PC-9 (cell line): ENCODE data around the gene RETREG2. TPM values are rescaled to one million over a fixed set of nuclear protein-coding genes. Genes with fewer than 3 reads are reported as not detected.
A peak's percentile ranks its signal among the peaks of the same experiment; 100 is the strongest.

ENCODE experiments used
- BruUV-seq: library from RNA; stranded (reverse); fragments of 400-500 nt; replicated peaks from 2 replicates; lab custom pipeline; 2021; lab: Mats Ljungman, UMichigan
- CTCF ChIA-PET: fragments of 300-600 bp; sonication (Branson Sonifier 250); formaldehyde crosslinking; loops from one replicate; lab custom pipeline; 2022; ENCODE audit warnings: antibody characterized with exemption; lab: Charles Lee
- POLR2A ChIA-PET: fragments of 300-600 bp; sonication (Branson Sonifier 250); formaldehyde crosslinking; loops from one replicate; lab custom pipeline; 2022; ENCODE audit warnings: antibody characterized with exemption; ENCODE audit not compliant: unreplicated experiment; lab: Charles Lee
- DNase-seq, 2 experiments: peaks; one replicate each; pipeline versions ENCODE4 v3.0.0 to v3.0.0-alpha.2; 2015 to 2022; ENCODE audit warnings: mixed read lengths in 1 of 2
- H2AFZ ChIP-seq: fragments of 200-600 bp; sonication (generic); 2 replicates; pipeline ENCODE4 v1.8.1; 2017; ENCODE audit warnings: antibody characterized with exemption
- H3F3A ChIP-seq: fragments of 200-600 bp; sonication (generic); 2 replicates; pipeline ENCODE4 v1.8.1; 2017; ENCODE audit warnings: antibody characterized with exemption, mild to moderate bottlenecking, low read depth; ENCODE audit not compliant: insufficient read depth
- H3K27ac ChIP-seq: fragments of 200-600 bp; sonication (generic); 2 replicates; pipeline ENCODE4 v1.6.1; 2016; ENCODE audit warnings: mixed run types
- H3K27me3 ChIP-seq: fragments of 200-600 bp; sonication (generic); 2 replicates; pipeline ENCODE4 v1.6.1; 2016; ENCODE audit warnings: low read depth, mixed run types; ENCODE audit not compliant: insufficient read depth
- H3K36me3 ChIP-seq: fragments of 200-600 bp; sonication (generic); 2 replicates; pipeline ENCODE4 v1.6.1; 2016; ENCODE audit warnings: low read depth, mixed run types
- H3K4me1 ChIP-seq: fragments of 200-600 bp; sonication (generic); replicated peaks from 2 replicates; pipeline ENCODE4 v1.6.1; 2016; ENCODE audit warnings: mixed run types; ENCODE audit not compliant: insufficient read depth
- H3K4me2 ChIP-seq: fragments of 200-600 bp; sonication (generic); 2 replicates; pipeline ENCODE4 v1.6.1; 2017; ENCODE audit warnings: mixed run types
- H3K4me3 ChIP-seq: fragments of 200-600 bp; sonication (generic); 2 replicates; pipeline ENCODE4 v1.6.1; 2016; ENCODE audit warnings: mixed run types
- H3K79me2 ChIP-seq: fragments of 200-600 bp; sonication (generic); 2 replicates; pipeline ENCODE4 v1.6.1; 2017; ENCODE audit warnings: low read depth, mixed run types
- H3K9me2 ChIP-seq: fragments of 200-600 bp; sonication (generic); 2 replicates; pipeline ENCODE4 v1.8.1; 2017; ENCODE audit warnings: mild to moderate bottlenecking; ENCODE audit not compliant: insufficient read depth
- H3K9me3 ChIP-seq: fragments of 200-600 bp; sonication (generic); 2 replicates; pipeline ENCODE4 v1.8.1; 2016; ENCODE audit warnings: low read depth; ENCODE audit not compliant: insufficient read depth
- H4K20me1 ChIP-seq: fragments of 200-600 bp; sonication (generic); 2 replicates; pipeline ENCODE4 v1.8.1; 2017; ENCODE audit not compliant: insufficient read depth
- EZH2 ChIP-seq: fragments of 200-600 bp; sonication (generic); IDR thresholded peaks from 2 replicates; pipeline ENCODE4 v1.8.0; 2017; ENCODE audit warnings: antibody characterized with exemption, low read depth
- intact Hi-C: fragments of 100-400 bp; cut with micrococcal nuclease; formaldehyde crosslinking; loops from one replicate; pipeline ENCODE4 v1.10.0; 2022; ENCODE audit not compliant: unreplicated experiment
- total RNA-seq: library from RNA; stranded (reverse); gene quantifications from 2 replicates; pipeline ENCODE4 v1.2.3, GENCODE V29; 2021
- TF ChIP-seq, protein P1 (sequence below): fragments of 200-600 bp; sonication (generic); conservative IDR thresholded peaks from 2 replicates; pipeline ENCODE4 v1.6.1; 2017; ENCODE audit warnings: mixed run types, antibody characterized with exemption, mild to moderate bottlenecking, moderate library complexity

The RETREG2 gene
- total RNA-seq, 1 experiment from 2014 or later, result 84.4 TPM

DNA sequence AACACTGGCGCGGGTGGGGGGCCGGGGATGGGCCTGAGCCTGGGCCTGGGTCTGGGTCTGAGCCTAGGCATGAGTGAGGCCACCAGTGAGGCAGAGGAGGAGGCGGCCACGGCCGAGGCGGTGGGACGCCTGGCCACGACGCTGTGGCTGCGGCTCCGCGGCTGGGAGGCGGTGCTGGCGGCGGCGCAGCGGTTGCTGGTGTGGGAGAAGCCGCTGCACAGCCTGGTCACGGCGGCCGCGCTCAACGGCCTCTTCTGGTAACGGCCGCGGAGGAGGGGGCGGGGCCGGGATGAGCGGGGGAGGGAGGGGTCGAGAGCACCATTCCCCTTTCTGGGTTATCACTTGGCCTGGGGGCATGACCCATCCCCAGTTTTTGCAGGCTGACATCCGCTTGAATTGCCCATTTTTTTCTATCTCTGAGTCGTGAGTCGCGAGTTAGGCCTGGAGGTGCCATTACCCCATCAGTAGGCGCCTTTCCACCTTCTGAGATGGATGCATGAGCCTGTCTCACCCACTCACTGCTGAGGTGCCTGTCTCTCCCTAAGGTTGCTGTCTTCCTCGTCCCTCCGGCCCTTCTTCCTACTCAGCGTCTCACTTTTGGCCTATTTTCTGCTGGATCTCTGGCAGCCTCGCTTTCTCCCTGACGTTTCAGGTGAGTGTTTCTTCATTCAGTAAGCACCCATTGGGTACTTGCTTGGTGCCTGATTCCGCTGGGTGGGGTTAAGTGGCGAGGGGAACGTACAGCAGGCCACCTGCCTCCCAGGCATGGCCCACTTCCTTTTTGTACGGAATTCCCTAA is 501 bp downstream of the RETREG2 start:
- Histone ChIP-seq H3F3A (peaks cover 18% of the 10 kb centered on the region), H3K4me3 (peak overlapping the region; percentile 95), H3K9me3 (no peaks in the 10 kb centered on the region), H3K27me3 (no peaks in the 10 kb centered on the region), H3K9me2 (no peaks in the 10 kb centered on the region), H3K27ac (peak overlapping the region; percentile 77; the same call in 1 of the 2 replicates), H3K36me3 (peaks cover 21% of the 10 kb centered on the region; the same call in 1 of the 2 replicates), H3K79me2 (peaks cover 39% of the 10 kb centered on the region), H3K4me2 (peak overlapping the region; percentile 83), H3K4me1 (peaks cover 19% of the 10 kb centered on the region), H4K20me1 (no peaks in the 10 kb centered on the region; the same call in 1 of the 2 replicates), H2AFZ (peak overlapping the region; percentile 82)
- ChIA-PET POLR2A (no interaction called here), CTCF (no interaction called here)
- no peak for DNase-seq
- no peak for TF ChIP-seq EZH2
- TF ChIP-seq, protein P1, sequence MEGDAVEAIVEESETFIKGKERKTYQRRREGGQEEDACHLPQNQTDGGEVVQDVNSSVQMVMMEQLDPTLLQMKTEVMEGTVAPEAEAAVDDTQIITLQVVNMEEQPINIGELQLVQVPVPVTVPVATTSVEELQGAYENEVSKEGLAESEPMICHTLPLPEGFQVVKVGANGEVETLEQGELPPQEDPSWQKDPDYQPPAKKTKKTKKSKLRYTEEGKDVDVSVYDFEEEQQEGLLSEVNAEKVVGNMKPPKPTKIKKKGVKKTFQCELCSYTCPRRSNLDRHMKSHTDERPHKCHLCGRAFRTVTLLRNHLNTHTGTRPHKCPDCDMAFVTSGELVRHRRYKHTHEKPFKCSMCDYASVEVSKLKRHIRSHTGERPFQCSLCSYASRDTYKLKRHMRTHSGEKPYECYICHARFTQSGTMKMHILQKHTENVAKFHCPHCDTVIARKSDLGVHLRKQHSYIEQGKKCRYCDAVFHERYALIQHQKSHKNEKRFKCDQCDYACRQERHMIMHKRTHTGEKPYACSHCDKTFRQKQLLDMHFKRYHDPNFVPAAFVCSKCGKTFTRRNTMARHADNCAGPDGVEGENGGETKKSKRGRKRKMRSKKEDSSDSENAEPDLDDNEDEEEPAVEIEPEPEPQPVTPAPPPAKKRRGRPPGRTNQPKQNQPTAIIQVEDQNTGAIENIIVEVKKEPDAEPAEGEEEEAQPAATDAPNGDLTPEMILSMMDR, result no peak
- BruUV-seq, result TSS peak; percentile 22
- intact Hi-C loops, result loop anchor here (5.0 kb wide), 1 partner anchor 174 kb away; no protein-coding TSS in a partner anchor

DNA sequence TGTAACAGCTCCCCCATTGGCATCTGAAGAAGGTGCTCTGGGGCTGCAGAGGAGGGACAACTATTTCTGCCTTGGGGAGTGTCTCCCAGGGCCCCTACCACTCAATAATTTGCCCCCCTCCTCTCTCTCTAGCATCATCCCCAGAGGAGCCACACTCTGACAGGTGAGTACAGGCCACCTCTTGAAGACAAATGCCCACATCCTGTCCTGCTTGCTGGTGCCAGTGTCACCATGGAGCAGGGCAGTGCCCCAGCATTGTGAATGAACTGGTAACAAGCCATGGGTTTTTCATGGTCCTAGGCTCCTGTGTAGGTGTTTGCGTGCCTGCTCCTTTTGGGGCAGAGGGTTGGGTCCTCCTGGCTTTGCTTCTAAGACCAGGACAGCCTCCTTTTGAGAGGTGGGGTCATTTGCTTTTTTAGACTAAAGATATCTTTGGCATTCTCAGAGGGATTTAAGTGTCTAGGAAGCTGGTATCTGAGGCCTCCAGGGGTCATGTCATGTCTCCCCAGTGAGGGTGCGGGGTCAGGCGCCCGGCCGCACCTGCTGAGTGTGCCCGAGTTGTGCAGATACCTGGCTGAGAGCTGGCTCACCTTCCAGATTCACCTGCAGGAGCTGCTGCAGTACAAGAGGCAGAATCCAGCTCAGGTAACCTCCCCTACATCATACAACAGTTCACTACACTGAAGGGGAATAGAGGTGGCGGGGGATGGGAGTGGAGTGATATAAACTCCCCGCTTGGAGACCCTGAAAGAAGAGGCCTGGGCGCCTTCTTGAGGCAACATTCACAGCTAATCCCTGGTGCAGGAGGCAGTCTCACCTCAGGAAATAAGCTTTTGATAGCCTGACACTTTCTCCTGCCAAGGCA is 1.8 kb downstream of the RETREG2 start:
- H3K4me3 ChIP-seq, result peak overlapping the region; percentile 95; the same call in 1 of the 2 replicates
- H4K20me1 ChIP-seq, result no peaks in the 10 kb centered on the region; the same call in 1 of the 2 replicates
- H3F3A ChIP-seq, result peaks cover 18% of the 10 kb centered on the region
- no TSS peak for BruUV-seq
- no peak for TF ChIP-seq EZH2
- TF ChIP-seq, protein P1, result no peak
- H3K79me2 ChIP-seq, result peaks cover 32% of the 10 kb centered on the region
- no peak overlapping the region for H2AFZ ChIP-seq
- DNase-seq, result no peak
- ChIA-PET CTCF (no interaction called here), POLR2A (no interaction called here)
- H3K36me3 ChIP-seq, result peaks cover 14% of the 10 kb centered on the region; the same call in 1 of the 2 replicates
- H3K9me3 ChIP-seq, result no peaks in the 10 kb centered on the region
- H3K27me3 ChIP-seq, result no peaks in the 10 kb centered on the region
- peaks cover 19% of the 10 kb centered on the region for H3K4me1 ChIP-seq
- peak overlapping the region; percentile 83 for H3K4me2 ChIP-seq
- intact Hi-C loops, result loop anchor here (5.0 kb wide), 1 partner anchor 172 kb away; no protein-coding TSS in a partner anchor
- H3K27ac ChIP-seq, result no peak overlapping the region
- H3K9me2 ChIP-seq, result no peaks in the 10 kb centered on the region

DNA sequence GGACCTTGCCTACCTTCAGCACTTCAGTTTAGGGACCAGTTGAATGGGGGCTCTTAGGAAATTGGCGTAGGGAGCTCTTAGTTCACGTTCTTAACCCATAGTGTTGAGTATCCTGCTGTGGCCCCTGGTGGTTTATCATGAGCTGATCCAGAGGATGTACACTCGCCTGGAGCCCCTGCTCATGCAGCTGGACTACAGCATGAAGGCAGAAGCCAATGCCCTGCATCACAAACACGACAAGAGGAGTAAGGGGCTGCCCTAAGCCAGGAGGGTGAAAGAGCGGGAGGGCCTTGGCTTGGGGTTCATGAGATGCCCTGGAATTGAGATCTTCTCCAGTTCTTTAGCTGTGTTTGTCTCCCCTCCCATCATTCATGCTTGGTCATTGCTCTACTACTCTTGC is 2.9 kb downstream of the RETREG2 start:
- H3K4me3 ChIP-seq, result no peak overlapping the region
- H3F3A ChIP-seq, result peaks cover 21% of the 10 kb centered on the region
- intact Hi-C loops, result no loop called here
- TF ChIP-seq, protein P1, result no peak
- TF ChIP-seq EZH2, result no peak
- no peak overlapping the region for H2AFZ ChIP-seq
- DNase-seq, result no peak
- H3K9me2 ChIP-seq, result no peaks in the 10 kb centered on the region
- no peaks in the 10 kb centered on the region for H3K9me3 ChIP-seq
- peaks cover 20% of the 10 kb centered on the region for H3K79me2 ChIP-seq
- CTCF ChIA-PET, result no interaction called here
- H3K4me2 ChIP-seq, result no peak overlapping the region
- H3K27ac ChIP-seq, result no peak overlapping the region
- POLR2A ChIA-PET, result no interaction called here
- no TSS peak for BruUV-seq
- H3K27me3 ChIP-seq, result no peaks in the 10 kb centered on the region
- H3K4me1 ChIP-seq, result peaks cover 10% of the 10 kb centered on the region
- H3K36me3 ChIP-seq, result peaks cover 14% of the 10 kb centered on the region; the same call in 1 of the 2 replicates
- H4K20me1 ChIP-seq, result no peaks in the 10 kb centered on the region; the same call in 1 of the 2 replicates
